Measurements from ENCODE around the gene KCTD20. TPM values are rescaled to one million over a fixed set of nuclear protein-coding genes. Genes with fewer than 3 reads are reported as not detected.

Gene KCTD20
- total and polyA plus RNA-seq, 9 of the 15 experiments (the other 6 are each of a cell fraction or from before 2014, with no cell fraction given) = 28.9 to 160 (median 70.6) TPM

DNA sequence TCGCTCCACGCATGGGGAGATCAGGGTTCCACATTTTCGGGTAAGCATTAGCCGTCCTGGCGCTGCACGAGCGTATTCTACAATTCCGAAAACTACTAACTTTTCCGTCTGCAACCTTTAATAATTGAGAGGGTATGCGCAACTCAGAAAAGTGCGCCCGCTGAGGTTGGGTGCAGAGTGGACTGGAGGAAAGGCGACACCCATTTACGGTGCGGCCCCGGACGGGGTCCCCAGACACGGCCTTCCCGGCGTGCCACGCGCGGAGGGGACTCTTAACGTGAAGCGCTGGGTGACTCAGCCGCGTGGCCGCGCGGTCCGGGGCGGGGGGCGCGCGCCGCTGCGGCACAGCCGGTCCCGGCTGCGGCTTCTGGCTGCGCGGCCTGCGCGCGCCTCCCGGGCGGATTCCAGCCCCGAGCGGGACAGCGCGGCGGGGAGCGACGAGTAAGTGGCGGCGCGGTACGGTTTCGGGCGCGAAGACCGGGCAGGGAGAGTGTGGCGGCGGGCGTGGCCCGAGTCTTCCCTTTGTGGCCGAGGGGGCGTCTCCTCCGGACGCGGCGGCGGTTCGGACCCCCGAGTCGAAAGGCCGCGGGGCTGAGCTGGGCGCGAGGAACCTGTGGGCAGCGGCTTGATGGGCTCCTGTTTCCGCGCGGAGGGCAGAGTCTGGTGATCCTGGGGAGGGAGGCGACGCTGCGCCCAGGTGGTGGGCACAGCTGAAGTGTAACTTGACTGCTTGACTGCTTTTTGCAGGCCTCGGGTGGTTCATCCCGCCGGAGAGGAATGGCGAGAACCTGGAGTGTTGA, at the start of gene KCTD20, which contains the start of gene PXT1 (continued):
- TF ChIP-seq CC2D1A (IDR thresholded peaks at IDR 0.05) = no peak
- peak; percentile 87 for TF ChIP-seq DMBX1 (CRISPR knock-in tag; IDR thresholded peaks at IDR 0.05; ENCODE audit: borderline replicate concordance)
- no peak for TF ChIP-seq TCF7L2 (IDR thresholded peaks at IDR 0.05; ENCODE audit: low read depth, low read length)
- TF ChIP-seq RBM15 (IDR thresholded peaks at IDR 0.05; ENCODE audit: insufficient read depth, low read length) = no peak

DNA sequence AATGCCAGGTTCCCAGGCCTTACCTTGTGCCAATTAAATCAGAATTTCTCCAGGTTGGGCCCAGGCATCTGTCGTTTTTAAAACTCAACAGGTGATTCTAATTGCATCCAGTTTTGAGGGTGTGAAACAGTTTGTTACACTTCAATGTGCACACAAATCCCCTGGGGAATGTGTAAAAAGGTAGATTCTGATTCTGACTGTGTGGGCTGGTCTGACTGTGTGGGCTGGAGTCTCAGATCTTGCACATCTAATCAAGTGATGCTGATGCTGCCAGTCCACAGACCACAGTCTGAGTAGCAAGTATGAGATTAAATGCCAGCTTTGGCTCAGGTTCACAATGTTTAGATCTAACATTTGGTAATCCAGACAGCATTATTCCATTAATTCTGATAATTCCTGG, 42.8 kb upstream of the KCTD20 start:
- Histone ChIP-seq H3K4me3 (no peak overlapping the region), H3K79me2 (ENCODE audit: control insufficient read depth, insufficient read depth, low read length) (no peaks in the 10 kb centered on the region), H3K9me3 (replicated peaks; ENCODE audit: control insufficient read depth, insufficient read depth, low read depth, low read length) (no peaks in the 10 kb centered on the region), H3K9ac (ENCODE audit: insufficient read depth in 1 of 2, low read depth in 2 of 2, low read length in 2 of 2) (no peak overlapping the region), H3K4me2 (ENCODE audit: insufficient read depth, low read length) (no peak overlapping the region), H3K9me1 (ENCODE audit: control insufficient read depth, insufficient read depth, low read length) (no peaks in the 10 kb centered on the region), H3K27ac (ENCODE audit: extremely low read depth, low read depth, low read length) (no peak overlapping the region), H2AFZ (ENCODE audit: low read depth, low read length) (no peak overlapping the region), H4K20me1 (replicated peaks; ENCODE audit: control insufficient read depth, insufficient read depth, low read length) (no peaks in the 10 kb centered on the region), H3K4me1 (replicated peaks in 1 of 2; ENCODE audit: control insufficient read depth in 2 of 2, insufficient read depth in 2 of 2, low read length in 2 of 2) (no peaks in the 10 kb centered on the region), H3K36me3 (ENCODE audit: control insufficient read depth, insufficient read depth, low read length) (no peaks in the 10 kb centered on the region), H3K27me3 (ENCODE audit: control insufficient read depth in 2 of 2, insufficient read depth in 2 of 2, low read length in 2 of 2) (peaks cover 9 to 30% of the 10 kb centered on the region in 2 experiments; a peak in 4 of 5 replicates)
- FAIRE-seq (no peak), ATAC-seq (no peak), DNase-seq (ENCODE audit: extremely low read depth in 1 of 4, low spot score in 3 of 4) (no peak)
- POLR2A ChIA-PET = no interaction called here
- in situ Hi-C loops (cut with MboI) = no loop called here
- CTCF ChIA-PET (ENCODE audit: low intra/inter-chr PET ratio) = no interaction called here
- no TSS peak for BruUV-seq (replicated peaks)
- WGBS (ENCODE audit: insufficient coverage, low coverage, missing lambda C conversion rate) = 0% methylated on average over 1 of the region's 1 CpG
- no peak for TF ChIP-seq NCOA2 (IDR thresholded peaks at IDR 0.05; ENCODE audit: partially characterized antibody in 2 of 2)
- TF ChIP-seq CBFA2T3 (IDR thresholded peaks at IDR 0.05) = no peak
- TF ChIP-seq ZC3H4 (CRISPR knock-in tag; IDR thresholded peaks at IDR 0.05; ENCODE audit: borderline replicate concordance) = no peak
- no peak for TF ChIP-seq KAT7 (CRISPR knock-in tag; IDR thresholded peaks at IDR 0.05; ENCODE audit: borderline replicate concordance)
- TF ChIP-seq MCM2 (IDR thresholded peaks at IDR 0.05; ENCODE audit: low read depth) = no peak
- TF ChIP-seq, protein P1, sequence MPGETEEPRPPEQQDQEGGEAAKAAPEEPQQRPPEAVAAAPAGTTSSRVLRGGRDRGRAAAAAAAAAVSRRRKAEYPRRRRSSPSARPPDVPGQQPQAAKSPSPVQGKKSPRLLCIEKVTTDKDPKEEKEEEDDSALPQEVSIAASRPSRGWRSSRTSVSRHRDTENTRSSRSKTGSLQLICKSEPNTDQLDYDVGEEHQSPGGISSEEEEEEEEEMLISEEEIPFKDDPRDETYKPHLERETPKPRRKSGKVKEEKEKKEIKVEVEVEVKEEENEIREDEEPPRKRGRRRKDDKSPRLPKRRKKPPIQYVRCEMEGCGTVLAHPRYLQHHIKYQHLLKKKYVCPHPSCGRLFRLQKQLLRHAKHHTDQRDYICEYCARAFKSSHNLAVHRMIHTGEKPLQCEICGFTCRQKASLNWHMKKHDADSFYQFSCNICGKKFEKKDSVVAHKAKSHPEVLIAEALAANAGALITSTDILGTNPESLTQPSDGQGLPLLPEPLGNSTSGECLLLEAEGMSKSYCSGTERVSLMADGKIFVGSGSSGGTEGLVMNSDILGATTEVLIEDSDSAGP (CRISPR knock-in tag; IDR thresholded peaks at IDR 0.05) = no peak
- TF ChIP-seq TCF3 (CRISPR knock-in tag; IDR thresholded peaks at IDR 0.05) = no peak
- no peak for TF ChIP-seq ZBTB17 (CRISPR knock-in tag; IDR thresholded peaks at IDR 0.05)
- TF ChIP-seq SP2 (IDR thresholded peaks at IDR 0.05; ENCODE audit: extremely low read depth, low read depth, low read length, poor library complexity, severe bottlenecking) = no peak
- TF ChIP-seq JUND (IDR thresholded peaks at IDR 0.05; ENCODE audit: borderline replicate concordance, low read depth, low read length) = no peak
- TF ChIP-seq JUND (tag; IDR thresholded peaks at IDR 0.05; ENCODE audit: borderline replicate concordance, low read depth, low read length) = no peak
- intact Hi-C loops (cut with micrococcal nuclease) = no loop called here
